Measurements from ENCODE around the gene FLNB. TPM values are rescaled to one million over a fixed set of nuclear protein-coding genes. Genes with fewer than 3 reads are reported as not detected.
"Not testable (repeated sequence)": the region's sequence is repeated elsewhere in the genome, so short reads cannot be mapped to it uniquely, and the experiment has no call there.

FLNB gene
- total RNA-seq, 1 donor from 2014 or later: 676 TPM

DNA sequence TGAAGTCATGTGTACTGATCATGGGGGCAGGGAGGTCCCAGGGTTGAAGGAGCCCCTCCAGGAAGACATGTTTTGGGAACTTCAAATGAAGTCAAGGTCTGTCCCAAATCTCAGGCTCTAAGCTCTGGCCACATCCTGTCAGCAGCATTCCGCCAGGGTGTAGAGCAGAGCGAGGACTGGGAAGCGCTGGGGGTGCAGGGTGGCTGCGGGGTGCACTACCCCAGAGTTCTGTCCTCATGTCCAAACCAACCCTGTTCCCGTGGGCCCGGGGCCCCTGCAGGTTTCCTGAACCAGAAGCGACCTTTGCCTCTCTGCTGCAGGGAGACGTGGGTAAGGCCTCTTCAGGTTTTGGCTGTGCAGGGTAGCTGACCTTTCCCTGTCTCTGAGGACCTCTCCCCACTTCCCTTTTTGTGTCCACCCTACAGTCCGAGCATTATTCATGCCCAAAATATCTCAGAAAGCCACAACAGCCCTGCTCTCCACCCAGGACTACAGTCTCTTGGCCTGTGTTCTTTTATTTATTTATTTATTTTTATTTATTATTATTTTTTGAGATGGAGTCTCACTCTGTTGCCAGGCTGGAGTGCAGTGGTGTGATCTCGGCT is 26.6 kb upstream of the FLNB start:
- no peak for DNase-seq

DNA sequence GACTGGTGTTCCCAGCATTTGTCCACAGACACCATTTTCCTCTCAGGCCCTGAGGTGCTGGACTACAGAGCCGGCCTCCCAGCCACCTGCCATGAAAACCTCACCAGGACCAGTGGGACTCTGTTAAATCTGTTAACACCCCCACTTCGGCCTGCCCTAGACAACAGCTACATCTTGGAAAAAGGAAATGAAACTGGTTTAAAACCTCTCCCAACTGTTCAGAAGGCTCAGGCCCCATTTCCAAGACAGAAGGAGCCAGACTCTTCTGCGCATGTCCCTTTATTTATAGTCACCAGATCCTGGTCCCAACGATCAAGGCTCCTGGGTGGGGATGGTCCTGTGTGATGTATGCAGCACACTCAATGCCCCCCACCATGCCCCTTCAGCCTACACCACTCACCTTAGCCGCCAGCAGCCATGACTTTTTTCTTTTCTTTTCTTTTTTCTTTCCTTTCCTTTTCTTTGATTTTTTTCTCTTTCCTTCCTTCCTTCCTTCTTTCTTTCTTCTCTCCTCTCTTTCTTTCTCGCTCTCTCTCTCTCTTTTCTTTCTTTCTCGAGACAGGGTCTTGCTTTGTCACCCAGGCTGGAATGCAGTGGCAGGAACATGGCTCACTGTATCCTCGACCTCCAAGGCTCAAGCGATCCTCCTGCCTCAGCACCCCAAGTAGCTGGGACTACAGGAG is 25.5 kb upstream of the FLNB start:
- DNase-seq: no peak

DNA sequence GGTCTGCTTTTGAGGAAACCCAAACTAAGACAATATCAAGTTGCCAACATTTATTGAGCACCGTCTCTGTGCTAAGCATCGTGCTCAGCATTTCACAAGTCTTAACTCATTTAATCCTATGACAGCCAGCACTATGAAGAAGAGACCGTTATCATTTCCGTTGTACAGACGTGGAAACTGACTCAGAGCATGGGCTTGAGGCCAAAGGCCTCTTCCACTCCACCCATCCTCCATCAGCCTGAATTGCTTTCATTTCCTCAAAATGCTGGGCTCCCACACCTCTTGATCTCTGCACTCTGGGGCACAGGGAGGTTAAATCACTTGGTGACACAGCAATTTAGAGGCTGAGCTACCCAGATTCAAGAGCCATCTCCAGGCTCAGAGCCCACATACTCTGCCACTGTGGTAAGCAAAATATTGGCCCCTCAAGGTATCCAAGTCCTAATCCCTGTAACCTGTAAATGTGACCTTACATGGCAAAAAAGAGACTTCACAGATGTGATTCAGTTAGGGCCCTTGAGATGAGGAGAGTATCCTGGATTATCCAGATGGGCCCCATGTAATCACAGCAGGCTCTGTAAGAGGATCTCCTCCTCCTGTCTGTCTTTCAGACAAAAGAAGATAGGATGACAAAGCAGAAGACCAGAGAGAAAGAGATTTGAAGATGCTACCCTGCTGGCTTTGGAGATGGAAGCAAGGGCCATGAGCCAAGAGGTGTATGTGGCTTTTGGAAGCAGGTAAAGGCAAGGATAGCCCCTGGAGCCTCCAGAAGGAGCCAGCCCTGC is 24.3 kb upstream of the FLNB start:
- peak; percentile 84 for DNase-seq

DNA sequence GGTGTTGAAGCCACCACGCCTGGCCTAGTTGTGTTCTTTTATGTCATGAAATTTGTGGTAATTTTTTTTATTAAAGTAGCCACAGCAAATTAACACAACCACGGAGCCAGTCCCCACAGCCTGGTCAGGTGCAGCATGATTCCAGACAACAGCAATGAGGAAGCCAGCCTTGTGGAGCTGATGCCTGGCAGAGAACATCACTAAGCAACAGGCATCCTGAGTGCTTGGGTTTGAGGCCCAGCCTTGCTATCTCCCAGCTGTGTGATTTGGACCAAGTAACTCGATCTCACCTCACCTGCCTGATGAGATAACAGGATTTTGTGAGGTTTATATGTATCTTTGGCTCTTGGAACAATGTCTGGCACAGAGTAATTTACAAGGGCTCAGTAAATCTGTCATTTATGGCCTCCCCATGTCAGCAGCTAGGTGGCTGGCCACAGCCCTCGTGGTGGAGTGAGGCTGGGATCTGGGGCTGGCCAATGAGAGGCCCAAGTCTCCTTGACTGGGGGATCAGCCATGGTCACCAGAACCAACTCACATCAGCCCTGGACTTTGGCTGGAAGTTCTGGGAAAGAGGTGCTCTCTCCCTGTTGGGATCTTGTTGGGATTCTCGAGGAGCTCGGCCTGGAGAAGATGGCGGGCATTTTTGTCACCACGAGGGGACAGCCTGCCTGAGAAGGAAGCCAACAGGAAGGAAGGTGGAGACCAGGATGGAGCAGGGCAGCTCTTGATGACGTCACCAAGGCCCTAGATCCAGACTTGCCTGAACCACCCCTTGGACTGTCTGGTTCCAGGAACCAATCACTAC is 22.8 kb upstream of the FLNB start:
- DNase-seq: no peak

DNA sequence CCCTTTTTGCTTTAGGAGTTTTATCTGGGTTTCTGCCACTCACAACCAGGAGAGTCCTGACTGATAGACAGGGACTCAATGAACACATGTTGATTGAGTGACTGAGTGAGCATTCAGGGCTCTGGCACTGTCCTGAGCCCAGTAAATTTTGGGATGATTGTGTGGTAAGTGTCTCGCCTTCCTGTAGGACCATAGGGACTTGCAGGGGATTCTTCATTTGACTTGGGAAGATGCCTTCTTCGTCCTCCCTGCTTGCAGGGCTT is 22.3 kb upstream of the FLNB start:
- DNase-seq: no peak

DNA sequence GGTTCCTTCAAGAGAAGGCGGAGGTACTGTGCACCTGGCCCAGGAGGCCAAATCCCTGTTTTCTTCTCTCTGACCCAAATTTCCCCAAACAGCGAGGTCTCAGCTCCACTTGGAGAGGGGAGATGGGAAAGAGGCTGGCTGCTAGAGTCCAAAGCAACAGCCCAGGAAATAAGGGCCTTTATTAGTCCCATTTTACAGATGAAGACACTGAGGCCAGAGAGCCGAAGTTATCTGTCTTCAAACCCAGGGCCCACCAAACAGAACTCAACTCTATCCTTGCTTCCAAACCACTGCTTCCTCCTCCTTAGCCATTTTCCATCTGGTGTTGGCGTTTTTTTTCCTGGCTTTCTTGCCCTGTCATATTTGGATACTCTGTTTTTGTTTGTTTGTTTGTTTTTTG is 22.0 kb upstream of the FLNB start:
- no peak for DNase-seq

DNA sequence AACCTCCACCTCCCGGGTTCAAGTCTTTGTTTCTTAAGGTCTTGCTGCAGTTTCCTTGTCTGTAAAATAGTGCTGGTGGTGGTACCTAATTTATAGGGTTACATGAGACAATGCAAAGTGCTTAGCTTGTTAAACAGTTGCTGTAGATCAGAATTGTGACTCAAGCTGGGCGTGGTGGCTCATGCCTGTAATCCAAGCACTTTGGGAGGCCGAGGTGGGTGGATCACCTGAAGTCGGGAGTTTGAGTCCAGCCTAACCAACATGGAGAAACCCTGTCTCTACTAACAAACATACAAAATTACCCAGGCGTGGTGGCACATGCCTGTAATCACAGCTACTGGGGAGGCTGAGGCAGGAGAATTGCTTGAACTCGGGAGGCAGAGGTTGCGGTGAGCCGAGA is 19.0 kb upstream of the FLNB start:
- DNase-seq: not testable (repeated sequence)

DNA sequence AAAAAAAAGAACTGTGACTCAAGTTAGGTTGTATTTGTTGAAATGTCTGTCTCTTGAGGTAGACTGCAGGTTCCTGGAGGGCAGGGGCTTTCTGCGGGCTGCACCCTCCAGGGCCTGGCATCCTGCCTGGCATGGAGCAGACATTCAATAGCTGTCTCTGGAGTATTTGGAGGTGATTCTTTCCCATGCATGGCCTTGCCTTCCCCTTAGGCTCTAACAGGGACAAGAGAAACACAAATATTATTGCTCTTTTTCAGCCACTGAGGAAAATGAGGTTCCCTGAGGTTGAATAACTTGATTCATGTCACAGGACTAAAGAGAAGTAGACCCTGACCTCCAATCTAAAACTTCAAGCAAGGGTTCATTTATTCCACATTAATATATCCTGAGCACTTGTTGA is 18.6 kb upstream of the FLNB start:
- no peak for DNase-seq

DNA sequence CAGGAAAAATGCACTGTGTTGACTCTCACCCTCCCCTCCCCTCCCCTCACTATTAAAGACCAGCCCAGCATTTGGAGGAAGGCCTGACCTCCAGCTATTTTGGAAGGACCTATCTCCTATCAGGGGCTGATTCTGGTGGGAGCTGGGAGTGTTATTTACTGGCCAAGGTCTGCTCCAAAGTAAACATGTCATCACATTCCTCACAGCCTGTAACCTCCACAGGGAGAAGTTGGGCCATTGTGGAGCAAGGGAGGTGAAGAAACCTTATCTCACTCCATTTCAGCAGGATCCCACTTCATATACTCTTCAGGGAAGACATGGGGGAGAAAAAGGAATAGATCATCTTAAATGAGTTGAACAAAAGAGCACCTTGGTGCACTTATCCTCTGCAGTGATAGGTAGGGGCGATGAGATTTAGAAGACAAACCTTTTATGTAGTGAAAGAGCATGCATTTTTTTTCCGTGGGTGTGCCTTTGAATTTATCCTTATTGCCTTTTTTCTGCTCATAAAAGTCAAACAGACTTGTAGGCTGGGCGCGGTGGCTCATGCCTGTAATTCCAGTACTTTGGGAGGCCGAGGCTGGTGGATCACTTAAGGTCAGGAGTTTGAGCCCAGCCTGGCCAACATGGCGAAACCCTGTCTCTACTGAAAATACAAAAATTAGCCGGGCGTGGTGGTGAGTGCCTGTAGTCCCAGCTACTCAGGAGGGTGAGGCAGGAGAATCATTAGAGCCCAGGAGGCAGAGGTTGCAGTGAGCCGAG is 15.6 kb upstream of the FLNB start:
- no peak for DNase-seq

DNA sequence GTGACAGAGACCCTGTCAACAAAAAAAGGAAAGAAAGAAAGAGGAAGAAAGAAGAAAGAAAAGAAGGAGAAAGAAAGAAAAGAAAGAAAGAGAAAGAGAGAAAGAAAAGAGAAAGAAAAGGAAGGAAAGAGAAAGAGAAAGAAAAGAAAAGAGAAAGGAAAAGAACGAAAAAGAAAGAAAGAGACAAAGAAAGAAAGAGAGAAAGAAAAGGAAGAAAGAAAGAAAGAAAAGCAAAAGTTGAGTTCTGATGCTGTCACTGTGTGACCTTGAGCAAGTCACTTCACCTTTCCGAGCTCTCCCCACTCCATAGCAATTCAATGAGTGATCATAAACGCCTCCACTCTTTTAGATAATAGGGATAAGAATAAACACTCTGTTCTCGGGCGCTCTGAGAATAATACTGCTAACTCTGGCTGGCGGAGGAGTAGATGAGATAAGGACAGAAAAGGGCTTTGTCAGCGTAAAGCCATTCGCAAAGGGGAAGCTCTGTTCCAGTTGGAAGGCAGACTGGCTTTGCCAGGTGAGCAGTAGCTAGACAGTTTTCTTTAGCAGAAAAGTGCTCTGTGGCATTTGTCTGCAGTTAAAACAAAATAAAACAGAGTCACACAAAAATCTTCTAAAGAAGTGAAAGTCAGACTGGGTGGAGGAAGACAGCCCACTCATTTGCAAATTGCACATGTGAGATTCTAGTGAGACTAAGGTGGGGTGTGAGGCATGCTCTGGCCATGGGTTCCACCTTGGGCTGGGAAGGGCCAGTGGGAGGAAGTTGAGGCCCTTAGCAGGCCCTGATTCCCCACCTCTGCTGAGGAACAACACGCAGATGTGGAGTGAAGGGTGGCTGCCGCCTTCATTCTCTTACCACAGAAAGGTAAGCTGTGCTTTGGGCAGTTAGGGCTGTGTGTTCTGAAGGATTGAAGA is 9.6 kb upstream of the FLNB start:
- no peak for DNase-seq

DNA sequence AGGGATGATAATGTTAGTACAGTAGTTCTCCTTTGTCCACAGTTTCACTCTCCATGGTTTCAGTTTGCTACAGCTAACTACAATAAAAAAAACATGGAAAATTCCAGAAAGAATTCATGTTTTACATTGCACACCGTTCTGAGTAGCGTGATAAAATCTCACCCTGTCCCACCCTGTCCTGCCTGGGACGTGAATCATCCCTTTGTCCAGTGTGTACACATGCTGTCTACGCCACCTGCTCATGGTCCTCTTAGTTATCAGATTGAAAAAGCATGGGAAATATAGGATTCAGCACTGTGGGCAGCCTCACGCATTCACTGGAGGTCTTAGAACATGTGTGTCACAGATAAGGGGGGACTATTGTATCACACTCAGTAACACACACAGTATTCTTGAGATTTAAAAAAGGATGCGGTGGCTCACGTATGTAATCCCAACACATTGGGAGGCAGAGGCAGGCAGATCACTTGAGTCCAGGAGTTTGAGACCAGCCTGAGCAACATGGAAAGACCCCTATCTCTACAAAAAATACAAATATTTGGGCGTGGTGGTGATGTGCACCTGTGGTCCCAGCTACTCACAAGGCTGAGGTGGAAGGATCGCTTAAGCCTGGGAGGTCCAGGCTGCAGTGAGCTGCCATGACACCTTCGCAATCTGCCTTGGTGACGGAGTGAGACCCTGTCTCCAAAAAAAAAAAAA is 8.7 kb upstream of the FLNB start:
- DNase-seq: peak; percentile 50

DNA sequence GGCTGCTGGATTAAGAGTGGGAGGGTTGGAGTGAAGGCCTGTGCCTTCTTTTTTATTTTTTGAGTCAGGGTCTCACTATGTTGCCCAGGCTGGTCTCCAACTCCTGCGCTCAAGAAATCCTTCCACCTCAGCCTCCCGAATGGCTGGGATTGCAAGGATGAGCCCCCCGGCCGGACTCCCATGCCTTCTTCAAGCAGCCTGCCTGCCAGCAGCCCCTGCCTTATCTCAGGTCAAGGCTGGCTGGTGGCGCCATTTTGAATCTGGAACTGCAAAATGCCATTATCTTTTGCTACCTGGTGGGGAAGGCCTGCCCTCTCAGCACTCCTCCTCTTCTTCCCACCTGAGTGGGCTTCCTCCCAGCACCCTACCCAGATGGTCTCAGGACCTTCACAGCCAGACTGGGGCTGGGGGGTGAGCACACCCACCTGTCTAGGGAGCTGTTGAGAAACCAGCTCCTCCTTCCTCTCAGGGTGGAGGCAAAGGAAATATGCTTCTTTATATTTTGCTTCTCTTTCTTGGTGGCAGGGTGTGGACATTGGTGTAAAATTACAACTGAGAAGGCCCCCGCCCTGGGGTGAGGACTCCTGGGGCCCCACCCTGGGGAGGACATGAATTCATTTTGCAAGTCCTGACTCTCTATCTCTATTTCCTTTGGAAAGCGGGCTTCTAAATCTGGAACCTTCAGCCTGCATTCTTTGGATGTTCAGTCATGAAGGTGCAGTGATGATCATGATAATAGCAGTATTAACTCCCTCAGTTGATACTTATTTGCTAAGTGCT is 7.7 kb upstream of the FLNB start:
- no peak for DNase-seq

DNA sequence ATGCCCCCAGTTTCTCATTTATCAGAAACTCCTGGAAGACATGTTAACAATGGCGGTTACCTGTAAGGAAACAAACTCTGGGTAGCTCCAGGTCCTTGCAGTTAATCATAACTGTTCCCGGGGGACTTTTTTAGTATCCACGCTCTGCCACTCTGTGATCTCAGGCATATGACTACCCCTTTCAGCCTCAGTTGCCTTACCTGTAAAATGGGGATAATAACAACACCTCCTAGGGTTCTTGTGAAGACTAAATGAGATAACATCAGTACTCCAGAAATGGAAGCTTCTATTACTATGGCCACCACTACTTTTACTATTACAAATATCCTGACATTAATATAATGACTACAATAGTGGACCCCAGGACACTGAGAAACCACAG is 7.1 kb upstream of the FLNB start:
- DNase-seq: no peak

DNA sequence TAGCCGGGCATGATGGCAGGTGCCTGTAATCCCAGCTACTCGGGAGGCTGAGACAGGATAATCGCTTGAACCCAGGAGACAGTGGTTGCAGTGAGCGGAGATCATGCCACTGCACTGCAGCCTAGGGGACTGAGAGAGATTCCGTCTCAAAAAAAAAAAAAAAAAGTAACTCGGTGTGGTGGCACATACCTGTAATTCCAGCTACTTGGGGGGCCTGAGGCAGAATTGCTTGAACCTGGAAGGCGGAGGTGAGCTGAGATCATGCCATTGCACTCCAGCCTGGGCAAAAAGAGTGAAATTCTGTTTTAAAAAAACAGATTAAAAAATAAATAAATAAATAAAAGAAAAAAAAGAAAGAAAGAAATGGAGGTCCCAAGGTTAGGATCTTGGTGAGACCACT is 6.2 kb upstream of the FLNB start:
- no peak for DNase-seq

DNA sequence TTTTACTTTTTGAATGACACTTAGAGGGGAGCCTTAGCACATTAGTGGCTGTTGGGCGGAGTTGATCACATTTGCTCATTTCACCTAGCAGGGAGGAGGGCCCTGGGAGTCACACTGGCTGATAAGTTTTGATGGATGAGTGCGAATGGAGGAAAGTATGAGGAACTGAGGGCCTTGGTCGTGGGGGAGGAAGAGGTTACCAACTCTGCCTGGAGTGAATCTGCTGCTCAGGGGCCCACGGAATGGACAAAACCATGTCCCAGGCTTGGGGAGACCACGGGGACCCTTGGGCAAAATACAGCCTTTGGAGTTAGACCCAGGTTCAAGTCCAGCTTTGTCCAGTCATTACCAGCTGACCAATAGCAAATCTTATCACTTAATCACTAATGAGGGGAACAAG is 5.1 kb upstream of the FLNB start:
- no peak for DNase-seq

DNA sequence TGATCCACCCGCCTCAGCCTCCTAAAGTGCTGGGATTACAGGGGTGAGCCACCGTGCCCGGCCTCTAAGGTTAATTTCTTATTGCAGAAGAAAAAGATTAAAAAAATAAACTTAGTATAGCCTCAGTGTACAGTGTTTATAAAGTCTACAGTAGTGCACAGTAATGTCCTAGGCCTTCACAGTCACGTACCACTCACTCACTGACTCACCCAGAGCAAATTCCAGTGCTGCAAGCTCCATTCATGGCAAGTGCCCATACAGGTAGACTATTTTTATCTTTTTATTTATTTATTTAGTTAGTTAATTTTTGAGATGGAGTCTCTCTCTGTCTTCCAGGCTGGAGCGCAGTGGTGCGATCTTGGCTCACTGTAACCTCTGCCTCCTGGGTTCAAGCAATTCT is 3.2 kb upstream of the FLNB start:
- DNase-seq: no peak

DNA sequence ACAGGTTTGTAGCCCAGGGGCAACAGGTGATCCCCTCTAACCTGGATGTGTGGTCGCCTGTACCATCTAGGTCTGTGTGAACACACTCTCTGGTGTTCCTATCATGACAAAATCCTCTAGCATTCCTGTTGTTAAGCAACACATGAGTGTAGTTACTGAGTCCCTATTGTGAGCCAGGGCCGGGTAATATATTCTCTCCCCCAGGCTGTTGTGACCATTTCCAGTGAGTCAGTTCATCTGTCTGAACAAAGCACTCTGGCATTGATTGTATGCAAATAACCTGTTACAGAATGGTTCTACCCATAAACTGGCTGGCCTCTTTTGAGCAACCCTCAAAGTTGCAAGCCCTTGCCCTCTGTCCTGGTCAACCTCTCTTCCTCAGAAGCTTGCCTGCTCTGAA is 2.6 kb upstream of the FLNB start:
- peak; percentile 94 for DNase-seq

DNA sequence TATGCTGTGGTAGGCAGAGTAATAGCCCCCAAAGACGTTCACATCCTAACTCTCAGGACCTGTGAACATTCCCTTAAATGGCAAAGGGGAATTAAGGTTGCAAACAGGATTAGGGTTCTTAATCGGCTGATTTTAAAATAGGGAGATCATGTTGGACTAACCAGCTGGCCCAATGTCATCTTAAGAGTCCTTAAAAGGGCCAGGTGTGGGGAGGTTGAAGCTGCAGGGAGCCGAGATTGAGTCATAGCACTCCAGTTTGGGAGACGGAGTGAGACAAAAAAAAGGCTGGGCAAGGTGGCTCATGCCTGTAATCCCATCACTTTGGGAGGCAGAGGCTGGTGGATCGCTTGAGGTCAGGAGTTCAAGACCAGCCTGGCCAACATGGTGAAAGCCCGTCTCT is 1.6 kb upstream of the FLNB start:
- no peak for DNase-seq

DNA sequence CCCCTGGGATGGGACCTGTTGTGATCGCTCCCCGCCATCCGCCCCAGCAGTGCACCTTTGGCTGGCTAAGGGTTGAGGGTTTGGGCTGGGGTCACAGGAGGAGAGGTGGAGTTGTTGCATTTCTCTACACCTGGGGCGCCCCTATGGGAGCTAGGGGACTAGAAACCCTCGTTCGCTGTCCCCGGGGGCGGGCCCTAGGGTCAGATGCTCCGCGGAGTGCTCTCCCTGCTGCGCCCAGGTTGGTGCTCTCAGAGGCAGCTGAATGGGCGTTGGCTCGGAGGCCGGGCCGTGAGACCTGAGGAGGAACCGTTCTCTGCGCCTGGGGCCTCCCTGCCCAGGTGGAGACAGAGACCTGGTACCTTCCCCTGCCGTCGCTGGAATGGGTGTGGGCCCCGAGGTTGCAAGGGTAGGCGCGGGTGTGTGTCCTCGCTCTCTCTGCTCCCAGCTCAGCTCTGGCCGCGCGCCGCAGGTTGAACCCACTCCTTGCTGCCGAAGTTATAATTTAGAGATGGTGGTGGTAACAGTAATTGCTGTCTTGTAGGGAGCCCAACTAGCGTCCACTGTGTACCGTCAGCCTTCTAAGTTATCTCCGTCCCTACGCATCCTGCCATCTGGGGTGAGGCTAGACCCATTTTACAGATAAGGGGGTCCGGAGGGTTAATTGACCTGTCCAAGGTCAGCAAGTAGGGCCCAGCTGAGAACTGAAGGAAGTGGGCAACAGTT is 965 bp downstream of the FLNB start:
- DNase-seq: peak; percentile 24

Measured in dermis blood vessel endothelial cell (primary cell).